Left lobe of liver (tissue), 2 donors: ENCODE measurements around the gene PPARD. TPM values are rescaled to one million over a fixed set of nuclear protein-coding genes. Genes with fewer than 3 reads are reported as not detected.
"Not testable (repeated sequence)": the region's sequence is repeated elsewhere in the genome, so short reads cannot be mapped to it uniquely, and the experiment has no call there.

Source experiments
- ATAC-seq: fragments of 200-7000 bp; cut with Tn5 transposase; one replicate; pipeline ENCODE4 v1.9.1; 2020; ENCODE audit warnings: mild to moderate bottlenecking, moderate library complexity
- DNase-seq: peaks from one replicate; pipeline ENCODE4 v3.0.0-alpha.2; 2020; ENCODE audit warnings: low spot score
- total RNA-seq: library from RNA; stranded (reverse); gene quantifications from one replicate; pipeline ENCODE4 v1.2.1, GENCODE V29; 2021
- donor health status: DM: no; HTN: no; CAD: no; lungs with moderate emphysema.
- donor health status: DM: no; HTN: yes; CAD: no.

PPARD gene
- total RNA-seq, 1 donor from 2014 or later, result 10.8 TPM

- no peak for DNase-seq
- ATAC-seq, result no peak
Measured at GRCh38 chr6:35312076-35312800, 30.1 kb upstream of the PPARD start.

GRCh38 chr6:35312807-35313206 lies 29.6 kb upstream of the PPARD start:
- ATAC-seq, result no peak
- DNase-seq, result no peak

GRCh38 chr6:35317483-35318195 lies 24.7 kb upstream of the PPARD start:
- DNase-seq, result no peak

GRCh38 chr6:35318196-35319171 lies 23.9 kb upstream of the PPARD start:
- ATAC-seq, result peak; percentile 99
- peak; percentile 94 for DNase-seq

More at GRCh38 chr6:35317483-35318195, 24.7 kb upstream of the PPARD start:
- peak; percentile 41 for ATAC-seq

- DNase-seq (no peak), ATAC-seq (no peak)
Measured at GRCh38 chr6:35319346-35320030, 22.9 kb upstream of the PPARD start.

GRCh38 chr6:35320031-35320410 lies 22.3 kb upstream of the PPARD start:
- no peak for DNase-seq

GRCh38 chr6:35321091-35321490 lies 21.3 kb upstream of the PPARD start:
- DNase-seq, result no peak
- ATAC-seq, result no peak

More at GRCh38 chr6:35320031-35320410, 22.3 kb upstream of the PPARD start:
- ATAC-seq, result no peak

GRCh38 chr6:35327349-35328027 lies 14.9 kb upstream of the PPARD start:
- DNase-seq (no peak), ATAC-seq (peak; percentile 88)

GRCh38 chr6:35328108-35328723 lies 14.1 kb upstream of the PPARD start:
- ATAC-seq (no peak), DNase-seq (no peak)

GRCh38 chr6:35328965-35329364 lies 13.4 kb upstream of the PPARD start:
- ATAC-seq, DNase-seq: not testable (repeated sequence)

- DNase-seq (no peak), ATAC-seq (no peak)
Measured at GRCh38 chr6:35330541-35331119, 11.7 kb upstream of the PPARD start.

GRCh38 chr6:35332074-35332887 lies 10.1 kb upstream of the PPARD start:
- DNase-seq (peak; percentile 93), ATAC-seq (peak; percentile 96)

- no peak for DNase-seq
- ATAC-seq, result no peak
Measured at GRCh38 chr6:35341557-35341956, 801 bp upstream of the PPARD start.

- ATAC-seq, result no peak
- no peak for DNase-seq
Measured at GRCh38 chr6:35343092-35343834, 905 bp downstream of the PPARD start.

GRCh38 chr6:35343835-35344550 lies 1.6 kb downstream of the PPARD start:
- ATAC-seq, result no peak
- no peak for DNase-seq

GRCh38 chr6:35351422-35351821 lies 9.1 kb downstream of the PPARD start:
- ATAC-seq (no peak), DNase-seq (no peak)

GRCh38 chr6:35352735-35353134 lies 10.4 kb downstream of the PPARD start:
- ATAC-seq (no peak), DNase-seq (no peak)
